Gastrocnemius medialis (tissue), 4 donors: Measurements from ENCODE around the gene NOL4L. TPM values are rescaled to one million over a fixed set of nuclear protein-coding genes. Genes with fewer than 3 reads are reported as not detected.

ENCODE experiments used
- ATAC-seq, 2 donors: fragments of 150-250 bp; one replicate each; pipeline ENCODE4 v1.9.1; 2016
- DNase-seq, 2 donors: peaks; one replicate each; pipeline ENCODE4 v3.0.0-alpha.2; 2019
- H3K27ac ChIP-seq, 4 donors: fragments of 200-600 bp; sonication (generic); 1 replicate in 1 of 4; 2 replicates in 3 of 4; pipeline ENCODE4 v1.5.1; 2016 to 2018; ENCODE audit warnings: mild to moderate bottlenecking in 2 of 4, moderate library complexity in 1 of 4
- H3K27me3 ChIP-seq, 3 donors: fragments of 200-600 bp; sonication (generic) in 2 of 3; 1 replicate in 1 of 3; 2 replicates in 2 of 3; pipeline versions ENCODE4 v1.5.1 to v1.6.0; 2016 to 2019; ENCODE audit warnings: mild to moderate bottlenecking in 1 of 3, moderate library complexity in 1 of 3
- H3K36me3 ChIP-seq, 2 donors: fragments of 200-600 bp; sonication (generic) in 1 of 2; one replicate each; pipeline ENCODE4 v1.5.1; 2017 to 2018
- H3K4me1 ChIP-seq, 2 donors: fragments of 200-600 bp; sonication (generic) in 1 of 2; one replicate each; pipeline ENCODE4 v1.5.1; 2016 to 2017; ENCODE audit warnings: mild to moderate bottlenecking in 2 of 2
- H3K4me3 ChIP-seq, 4 donors: fragments of 200-600 bp; sonication (generic) in 3 of 4; 1 replicate in 1 of 4; 2 replicates in 3 of 4; pipeline ENCODE4 v1.5.1; 2016 to 2019; ENCODE audit warnings: mild to moderate bottlenecking in 2 of 4
- H3K9me3 ChIP-seq, 3 donors: fragments of 200-600 bp; sonication (generic) in 2 of 3; 1 replicate in 1 of 3; 2 replicates in 2 of 3; pipeline ENCODE4 v1.5.1; 2016 to 2019
- CTCF ChIP-seq, 5 experiments: fragments of 450-650 bp in 3 of 5; fragments of 200-600 bp in 2 of 5; sonication (generic) in 2 of 5; IDR thresholded peaks in 4 of 5; conservative IDR thresholded peaks in 1 of 5; 1 replicate in 4 of 5; 2 replicates in 1 of 5; pipeline ENCODE4 v1.5.1; 2016 to 2019; ENCODE audit warnings: antibody characterized with exemption in 5 of 5, mild to moderate bottlenecking in 3 of 5, moderate library complexity in 3 of 5
- POLR2A ChIP-seq, 2 donors: fragments of 450-650 bp; IDR thresholded peaks; one replicate each; pipeline ENCODE4 v1.6.1; 2017; ENCODE audit warnings: antibody characterized with exemption in 2 of 2, mild to moderate bottlenecking in 2 of 2, moderate library complexity in 2 of 2
- in situ Hi-C, 4 donors: fragments of 200-750 bp; cut with MboI; loops; one replicate each; pipeline versions ENCODE4 v1.15.0 to v1.8.0; 2017; ENCODE audit warnings: low sequenced_read_pairs in 4 of 4
- intact Hi-C: fragments of 100-400 bp; cut with DNase I; formaldehyde crosslinking; loops from one replicate; pipeline ENCODE4 v1.15.1; 2023; ENCODE audit warnings: low total_unique reads
- total RNA-seq, 4 donors: library from RNA; depleted of rRNA; stranded (reverse); fragments of >200 nt; gene quantifications; one replicate each; pipeline versions ENCODE4 v1.1.0 to v1.2.3, GENCODE V29; 2016

Gene NOL4L
- total RNA-seq, 4 donors from 2014 or later: 1.4 to 1.9 (median 1.7) TPM

DNA sequence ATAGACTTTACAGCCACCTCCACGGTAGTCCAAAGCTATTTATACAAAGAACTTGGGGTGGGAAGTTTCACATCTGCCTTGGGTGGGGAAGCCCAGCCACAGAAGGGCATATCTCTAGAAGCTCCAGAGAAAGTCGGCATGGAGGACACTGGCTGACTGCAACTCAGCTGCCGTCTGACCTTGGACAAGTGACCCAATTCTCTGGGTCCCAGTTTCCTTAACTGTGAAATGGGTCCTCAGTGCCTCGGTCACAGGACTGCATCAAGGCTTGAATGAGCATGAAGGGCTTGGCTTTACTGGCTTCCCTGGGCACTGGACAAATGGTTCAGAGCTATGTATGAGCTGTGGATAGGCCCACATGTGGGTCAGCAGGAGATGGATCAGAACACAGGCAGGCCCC, 58.6 kb downstream of the NOL4L start:
- no peaks in the 10 kb centered on the region for H3K4me1 ChIP-seq
- peaks cover 0 to 7% (median 2%) of the 10 kb centered on the region in 3 donors for H3K27me3 ChIP-seq
- no peaks in the 10 kb centered on the region for H3K36me3 ChIP-seq
- in situ Hi-C loops: loop anchor here in 1 of 4 donors (5.0 kb wide), 1 partner anchor 126 kb away; no protein-coding TSS in a partner anchor
- ATAC-seq (no peak), DNase-seq (no peak)
- H3K9me3 ChIP-seq: no peaks in the 10 kb centered on the region
- TF ChIP-seq CTCF (IDR thresholded peaks at IDR 0.05 in 4 of 5, conservative IDR thresholded peaks at IDR 0.05 in 1 of 5): no peak
- TF ChIP-seq POLR2A (IDR thresholded peaks at IDR 0.05): no peak
- no peak overlapping the region for H3K27ac ChIP-seq
- intact Hi-C loops: no loop called here
- no peak overlapping the region for H3K4me3 ChIP-seq

DNA sequence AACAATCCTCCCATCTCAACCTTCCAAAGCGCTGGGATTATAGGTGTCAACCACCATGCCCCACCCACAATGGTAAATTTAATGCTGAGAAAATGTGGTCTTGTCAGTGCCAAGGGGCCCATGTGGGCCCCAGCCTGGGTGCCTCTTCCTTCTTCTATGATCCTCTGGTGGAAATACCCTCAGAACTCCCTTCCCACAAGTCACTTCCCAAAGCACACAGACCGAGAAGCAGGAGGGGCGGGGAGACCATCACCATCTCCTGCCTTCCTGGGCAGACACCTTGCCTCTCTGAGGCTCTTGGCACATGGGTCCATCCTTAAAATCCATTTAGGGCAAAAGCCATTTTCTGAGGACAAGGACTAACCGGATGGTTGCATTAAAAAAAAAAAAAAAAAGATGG, 59.0 kb downstream of the NOL4L start:
- no peaks in the 10 kb centered on the region for H3K36me3 ChIP-seq
- H3K4me3 ChIP-seq: no peak overlapping the region
- no peak overlapping the region for H3K27ac ChIP-seq
- ATAC-seq: no peak
- in situ Hi-C loops: loop anchor here in 1 of 4 donors (5.0 kb wide), 1 partner anchor 126 kb away; no protein-coding TSS in a partner anchor
- TF ChIP-seq CTCF (IDR thresholded peaks at IDR 0.05 in 4 of 5, conservative IDR thresholded peaks at IDR 0.05 in 1 of 5) (no peak), POLR2A (IDR thresholded peaks at IDR 0.05) (no peak)
- H3K9me3 ChIP-seq: no peaks in the 10 kb centered on the region
- H3K4me1 ChIP-seq: no peaks in the 10 kb centered on the region
- peaks cover 0 to 7% (median 2%) of the 10 kb centered on the region in 3 donors for H3K27me3 ChIP-seq
- DNase-seq: no peak
- intact Hi-C loops: no loop called here

GRCh38 chr20:32524829-32525501, 60.2 kb downstream of the NOL4L start:
- DNase-seq (peak; percentile 30 to 51), ATAC-seq (peak in 1 of 2 donors; percentile 59)
- H3K4me3 ChIP-seq: no peak overlapping the region
- H3K36me3 ChIP-seq: no peaks in the 10 kb centered on the region
- TF ChIP-seq POLR2A (IDR thresholded peaks at IDR 0.05): no peak
- TF ChIP-seq CTCF (IDR thresholded peaks at IDR 0.05 in 4 of 5, conservative IDR thresholded peaks at IDR 0.05 in 1 of 5): no peak
- H3K27ac ChIP-seq: no peak overlapping the region
- intact Hi-C loops: no loop called here
- H3K9me3 ChIP-seq: no peaks in the 10 kb centered on the region
- no peaks in the 10 kb centered on the region for H3K4me1 ChIP-seq
- peaks cover 0 to 7% (median 2%) of the 10 kb centered on the region in 3 donors for H3K27me3 ChIP-seq
- in situ Hi-C loops: loop anchor here in 1 of 4 donors (5.0 kb wide), 1 partner anchor 127 kb away; no protein-coding TSS in a partner anchor

- in situ Hi-C loops: no loop called here
- no peak for DNase-seq
- Histone ChIP-seq H3K27me3 (peaks cover 0 to 6% (median 2%) of the 10 kb centered on the region in 3 donors), H3K9me3 (no peaks in the 10 kb centered on the region), H3K4me3 (no peak overlapping the region), H3K27ac (no peak overlapping the region), H3K36me3 (no peaks in the 10 kb centered on the region), H3K4me1 (no peaks in the 10 kb centered on the region)
- no peak for ATAC-seq
- TF ChIP-seq CTCF (IDR thresholded peaks at IDR 0.05 in 4 of 5, conservative IDR thresholded peaks at IDR 0.05 in 1 of 5): no peak
- intact Hi-C loops: no loop called here
Measured at GRCh38 chr20:32523613-32524213, 61.4 kb downstream of the NOL4L start.
